Measurements from ENCODE around the gene BEND7. TPM values are rescaled to one million over a fixed set of nuclear protein-coding genes. Genes with fewer than 3 reads are reported as not detected.
"Not testable (repeated sequence)": the region's sequence is repeated elsewhere in the genome, so short reads cannot be mapped to it uniquely, and the experiment has no call there.

BEND7 gene
- total RNA-seq, 1 donor from 2014 or later = 13.9 TPM

DNA sequence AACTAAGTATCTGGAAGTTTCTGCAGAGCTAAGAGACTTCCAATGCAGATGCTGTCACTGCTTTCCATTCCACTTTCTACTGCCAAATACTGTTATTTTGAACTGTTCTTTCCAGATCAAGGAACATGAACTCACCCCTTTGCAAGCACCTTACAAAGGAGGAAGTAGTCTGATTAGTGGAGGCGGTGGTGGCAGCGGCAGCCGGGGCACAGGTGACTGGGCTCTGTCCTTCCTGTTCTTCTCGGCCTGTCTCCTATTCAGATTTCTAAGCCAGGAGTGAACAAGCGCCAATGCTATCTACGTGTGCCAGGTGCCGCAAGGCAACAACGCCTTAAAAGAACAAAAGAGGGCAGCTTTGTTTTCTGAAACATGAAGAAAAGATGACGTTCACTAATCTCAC, 44.9 kb downstream of the BEND7 start:
- DNase-seq (ENCODE audit: low read depth, low spot score) = no peak

- DNase-seq (ENCODE audit: low read depth, low spot score) = no peak
Measured at GRCh38 chr10:13483073-13483472, 45.7 kb downstream of the BEND7 start.

DNA sequence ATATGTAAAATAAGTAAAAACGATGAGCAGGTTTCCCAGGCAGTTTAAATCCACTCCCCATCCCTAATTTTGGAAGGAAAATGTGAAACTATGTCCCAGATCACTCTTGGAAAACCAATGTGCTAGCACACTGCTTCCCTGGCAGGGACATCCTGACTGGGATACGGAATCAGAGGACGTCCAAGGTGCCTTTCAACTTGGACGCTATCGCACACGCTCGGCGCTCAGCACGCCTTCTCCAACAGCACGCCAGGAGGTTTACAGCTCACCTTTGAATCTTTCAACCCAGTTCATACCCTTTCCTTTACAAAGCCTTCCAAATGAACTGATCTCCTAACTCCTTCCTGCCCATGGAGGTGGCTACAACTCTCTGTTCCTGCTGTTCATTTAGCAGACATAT, 47.1 kb downstream of the BEND7 start:
- DNase-seq (ENCODE audit: low read depth, low spot score) = no peak

DNA sequence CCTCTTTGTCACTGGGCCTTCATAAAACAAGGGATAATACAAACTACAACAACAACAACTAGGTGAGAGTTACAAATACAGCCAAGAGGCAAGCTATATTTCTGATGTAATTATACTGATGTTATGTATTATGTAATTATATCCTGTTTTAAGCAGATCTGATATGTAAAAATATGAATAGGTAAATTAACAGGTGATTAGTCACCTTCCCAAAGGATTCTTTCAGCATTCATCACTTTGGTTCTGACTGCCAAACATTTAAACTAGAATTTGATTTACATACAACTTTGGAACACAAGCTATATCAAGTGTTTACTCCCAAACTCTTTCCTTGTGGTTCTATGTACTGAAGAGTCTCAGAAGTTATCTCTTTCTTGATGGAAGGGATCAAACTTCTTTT, 53.7 kb downstream of the BEND7 start:
- DNase-seq (ENCODE audit: low read depth, low spot score) = no peak

- DNase-seq (ENCODE audit: low read depth, low spot score) = no peak
Measured at GRCh38 chr10:13473986-13474385, 54.8 kb downstream of the BEND7 start.

GRCh38 chr10:13472359-13472758, 56.5 kb downstream of the BEND7 start:
- DNase-seq (ENCODE audit: low read depth, low spot score) = no peak

- DNase-seq (ENCODE audit: low read depth, low spot score) = no peak
Measured at GRCh38 chr10:13470270-13470669, 58.5 kb downstream of the BEND7 start.

DNA sequence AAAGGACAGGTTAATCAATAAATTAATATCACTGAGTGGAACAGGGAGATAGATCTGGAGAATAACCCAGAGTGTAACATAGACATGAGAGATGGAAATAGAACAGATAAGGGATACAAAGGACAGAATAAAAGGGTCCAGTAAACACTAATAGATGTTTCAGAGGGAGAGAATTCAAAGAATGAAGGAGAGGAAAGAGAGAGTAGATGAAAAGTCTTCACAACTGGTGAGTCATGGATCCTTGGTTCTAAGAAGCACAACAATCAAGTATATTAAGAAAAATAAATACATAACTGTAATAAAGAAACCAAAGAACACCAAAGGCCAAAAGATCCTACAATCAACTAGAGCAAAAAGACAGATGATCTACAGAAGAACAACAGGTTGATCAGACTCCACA, 66.3 kb downstream of the BEND7 start:
- no peak for DNase-seq (ENCODE audit: low read depth, low spot score)

DNA sequence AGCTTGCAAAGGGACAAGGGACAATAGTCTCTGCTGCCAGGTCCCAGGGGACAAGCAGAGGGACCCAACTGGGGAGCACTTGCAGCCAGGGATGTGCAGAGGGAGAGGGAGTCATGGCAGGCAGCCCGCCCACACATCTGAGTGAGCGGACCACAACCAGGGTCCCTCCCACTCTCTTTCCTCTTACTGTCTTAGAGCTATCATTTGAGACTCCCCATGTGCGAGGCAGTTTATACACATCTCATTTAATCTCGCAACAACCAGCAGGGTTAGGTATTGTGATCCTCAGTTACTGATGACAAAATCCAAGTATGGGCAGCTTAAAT, 70.2 kb downstream of the BEND7 start:
- no peak for DNase-seq (ENCODE audit: low read depth, low spot score)

DNA sequence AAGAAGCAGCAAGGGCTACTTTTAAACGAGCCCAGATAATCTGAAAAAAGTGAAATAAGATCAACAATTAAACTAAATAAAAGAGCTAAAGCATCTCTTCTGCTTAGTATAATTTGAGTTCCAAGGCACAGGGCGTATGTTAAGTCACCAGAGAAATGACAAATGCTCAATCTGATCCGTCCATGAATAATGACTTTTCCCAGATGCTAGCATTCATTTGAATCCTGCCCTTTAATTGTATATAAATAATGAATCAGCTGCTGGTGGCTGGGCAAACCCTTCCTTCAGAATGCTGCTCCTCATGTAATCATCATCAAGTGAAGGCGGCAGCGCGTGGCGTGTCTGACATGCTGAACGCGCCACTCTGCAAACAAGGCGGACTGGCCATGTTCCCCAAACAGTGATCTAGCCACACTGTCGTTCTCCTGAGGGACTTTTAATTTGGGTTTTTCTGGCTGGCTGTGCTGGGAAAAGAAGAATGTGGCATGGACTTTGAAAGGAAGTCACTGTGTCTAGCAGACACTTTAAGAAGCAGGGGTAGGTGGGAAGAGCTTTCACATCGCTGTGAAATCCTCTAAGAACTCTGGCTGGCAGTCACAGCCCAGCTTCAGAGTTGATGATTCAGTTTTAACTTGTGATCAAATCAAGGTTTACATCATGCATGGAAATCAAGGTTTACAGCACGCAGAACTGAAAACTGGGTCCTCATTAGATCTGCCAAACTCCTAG, 70.7 kb downstream of the BEND7 start:
- no peak for DNase-seq (ENCODE audit: low read depth, low spot score)

DNA sequence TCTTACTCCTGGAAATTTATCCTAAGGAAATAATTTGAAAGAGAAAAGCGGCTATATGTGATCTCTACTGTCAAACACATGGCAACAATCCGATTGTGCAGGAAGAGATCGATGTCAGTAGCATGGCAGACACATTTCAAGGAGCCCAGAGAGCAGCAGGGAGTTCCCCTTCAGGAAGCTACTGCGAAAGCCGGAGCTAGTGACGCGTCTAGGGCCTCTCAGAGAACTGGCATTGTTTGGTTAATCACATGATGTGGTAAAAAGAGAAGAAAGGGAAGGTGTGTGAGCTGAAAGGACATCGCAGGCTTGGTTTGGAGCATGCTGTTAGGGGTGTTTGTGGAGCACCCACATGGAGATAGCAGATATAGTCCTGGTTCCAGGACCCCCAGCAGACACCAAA, 74.9 kb downstream of the BEND7 start:
- DNase-seq (ENCODE audit: low read depth, low spot score) = no peak

GRCh38 chr10:13450069-13450468, 78.7 kb downstream of the BEND7 start:
- no peak for DNase-seq (ENCODE audit: low read depth, low spot score)

DNA sequence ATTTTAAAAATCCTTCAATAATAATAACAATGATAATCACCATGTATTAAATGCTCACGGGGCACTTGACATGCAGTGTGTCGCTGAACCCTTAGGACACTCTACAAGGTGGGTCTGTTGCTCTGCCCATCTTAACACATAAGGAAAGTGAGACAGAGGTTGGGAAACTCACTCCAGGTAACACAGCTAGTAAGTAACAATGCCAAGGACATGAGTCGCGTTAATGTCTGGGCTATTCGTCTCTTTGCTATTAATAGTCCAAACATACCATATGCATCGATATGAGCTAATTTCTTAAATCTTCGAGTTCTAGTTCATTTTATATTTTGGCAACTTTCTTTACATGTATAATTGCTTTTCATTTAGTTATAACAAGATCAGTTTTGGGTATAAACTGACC, 79.5 kb downstream of the BEND7 start:
- DNase-seq (ENCODE audit: low read depth, low spot score) = no peak

- no peak for DNase-seq (ENCODE audit: low read depth, low spot score)
Measured at GRCh38 chr10:13448216-13448615, 80.6 kb downstream of the BEND7 start.

GRCh38 chr10:13445656-13446400, 83.0 kb downstream of the BEND7 start:
- no peak for DNase-seq (ENCODE audit: low read depth, low spot score)

DNA sequence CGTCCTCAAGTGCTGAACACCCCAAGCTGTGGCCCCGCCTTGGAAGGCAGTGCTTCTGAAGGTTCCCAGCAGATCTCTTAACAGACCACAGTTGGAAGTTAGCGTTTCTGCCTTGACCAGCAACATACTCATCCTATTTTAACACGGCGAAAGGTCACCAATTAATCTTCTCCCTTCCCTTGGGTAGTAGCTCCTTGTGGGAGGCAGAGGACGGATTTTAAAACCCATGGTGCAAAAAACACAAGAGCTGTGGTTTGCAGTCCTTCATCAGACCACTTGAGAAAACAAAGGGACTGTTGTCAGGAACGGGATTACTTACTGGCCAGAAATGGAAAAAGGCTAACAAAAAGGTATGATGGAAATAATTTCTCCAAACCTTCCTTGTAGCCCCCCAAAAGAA, 87.3 kb downstream of the BEND7 start:
- no peak for DNase-seq (ENCODE audit: low read depth, low spot score)

DNA sequence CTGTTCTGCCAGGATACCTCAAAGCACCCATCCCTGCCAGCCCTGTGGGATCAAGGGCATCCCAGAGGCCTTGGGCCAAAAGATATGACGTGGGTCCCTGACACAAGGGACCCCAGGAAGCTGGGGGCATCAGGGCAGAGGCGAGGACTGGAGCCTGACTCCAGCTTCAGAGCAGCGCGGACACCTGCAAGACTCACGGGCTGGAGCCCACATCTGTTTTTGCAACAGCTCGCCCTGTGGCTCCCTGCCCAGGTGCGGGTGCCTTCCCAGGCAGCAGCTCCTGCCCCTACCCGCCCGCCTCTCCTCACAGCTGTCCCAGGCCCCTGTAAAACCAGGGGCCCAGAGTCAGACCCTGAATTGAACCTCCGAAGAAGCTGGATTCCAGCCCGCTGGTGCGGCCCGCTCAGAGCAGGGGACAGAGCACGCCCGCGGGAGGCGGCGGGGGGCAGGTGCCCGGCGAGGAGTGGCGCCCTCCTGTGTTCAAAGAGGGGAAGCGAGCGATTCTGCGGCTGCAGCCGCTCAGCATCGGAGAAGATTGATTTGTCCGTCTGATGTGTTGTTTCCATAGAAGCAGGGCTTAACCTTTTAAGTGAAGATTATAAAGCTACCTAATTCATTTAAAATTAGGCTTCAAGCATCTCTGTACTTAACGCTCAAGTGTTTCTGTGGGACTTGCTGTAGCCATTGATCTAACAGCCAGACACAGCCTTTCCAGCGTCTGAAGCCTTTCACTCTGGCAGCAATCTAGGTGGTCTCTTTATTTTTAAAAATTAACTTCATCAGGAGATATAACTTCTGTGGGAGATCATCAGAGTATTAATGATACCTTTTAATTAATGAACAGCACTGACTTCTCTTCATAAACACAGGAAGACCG, 88.4 kb downstream of the BEND7 start:
- no peak for DNase-seq (ENCODE audit: low read depth, low spot score)

DNA sequence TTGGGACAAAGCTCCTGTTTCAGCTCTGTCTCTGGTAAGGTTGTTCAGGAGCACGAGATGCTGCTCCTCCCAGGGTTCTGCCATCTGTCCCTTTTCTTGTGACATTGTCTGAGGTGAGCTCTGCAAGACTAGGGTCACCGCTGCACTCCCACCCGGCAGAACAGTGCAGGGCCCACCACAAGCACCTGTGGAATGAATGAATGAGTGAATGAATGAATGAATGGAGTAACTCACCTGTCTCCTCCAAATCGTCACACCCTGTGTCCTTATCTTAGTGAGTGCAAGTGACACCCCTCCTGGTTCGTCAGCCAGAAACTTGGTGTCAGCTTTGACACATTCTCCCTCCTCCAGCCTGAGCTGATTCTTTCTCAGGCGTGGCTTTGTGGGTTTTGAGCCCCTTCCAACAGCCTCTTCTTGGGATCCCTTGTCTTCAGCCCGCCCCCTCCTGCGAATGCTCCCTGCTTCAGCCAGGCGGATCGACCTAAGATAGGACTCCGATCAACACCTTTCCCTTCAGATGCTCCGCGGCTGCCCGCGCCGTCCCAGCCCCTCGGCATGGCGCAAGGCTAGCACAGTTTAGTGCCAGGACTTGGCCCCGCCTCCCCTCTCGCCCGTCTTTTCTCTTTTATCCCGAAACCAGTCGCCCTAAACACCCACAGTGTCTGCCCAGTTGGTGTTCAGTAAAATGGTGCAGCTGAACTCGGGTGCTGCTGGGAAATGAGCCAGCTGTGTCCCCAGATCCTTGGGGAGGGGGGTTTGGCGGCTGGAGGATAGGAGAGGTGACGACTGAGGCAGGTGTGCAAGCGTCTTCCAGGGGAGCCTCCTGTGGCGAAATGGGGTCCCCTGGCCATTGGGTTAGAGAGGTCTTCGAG, 89.3 kb downstream of the BEND7 start:
- no peak for DNase-seq (ENCODE audit: low read depth, low spot score)

- no peak for DNase-seq (ENCODE audit: low read depth, low spot score)
Measured at GRCh38 chr10:13437026-13437555, 91.7 kb downstream of the BEND7 start.

- not testable (repeated sequence) for DNase-seq (ENCODE audit: low read depth, low spot score)
Measured at GRCh38 chr10:13427943-13428342, 100.9 kb downstream of the BEND7 start.

GRCh38 chr10:13425397-13425796, 103.4 kb downstream of the BEND7 start:
- no peak for DNase-seq (ENCODE audit: low read depth, low spot score)
